ENCODE results near the gene MS4A6A. TPM values are rescaled to one million over a fixed set of nuclear protein-coding genes. Genes with fewer than 3 reads are reported as not detected.
"Not testable (repeated sequence)": the region's sequence is repeated elsewhere in the genome, so short reads cannot be mapped to it uniquely, and the experiment has no call there.

MS4A6A gene
- total RNA-seq, 1 donor from 2014 or later: 3.7 TPM

DNA sequence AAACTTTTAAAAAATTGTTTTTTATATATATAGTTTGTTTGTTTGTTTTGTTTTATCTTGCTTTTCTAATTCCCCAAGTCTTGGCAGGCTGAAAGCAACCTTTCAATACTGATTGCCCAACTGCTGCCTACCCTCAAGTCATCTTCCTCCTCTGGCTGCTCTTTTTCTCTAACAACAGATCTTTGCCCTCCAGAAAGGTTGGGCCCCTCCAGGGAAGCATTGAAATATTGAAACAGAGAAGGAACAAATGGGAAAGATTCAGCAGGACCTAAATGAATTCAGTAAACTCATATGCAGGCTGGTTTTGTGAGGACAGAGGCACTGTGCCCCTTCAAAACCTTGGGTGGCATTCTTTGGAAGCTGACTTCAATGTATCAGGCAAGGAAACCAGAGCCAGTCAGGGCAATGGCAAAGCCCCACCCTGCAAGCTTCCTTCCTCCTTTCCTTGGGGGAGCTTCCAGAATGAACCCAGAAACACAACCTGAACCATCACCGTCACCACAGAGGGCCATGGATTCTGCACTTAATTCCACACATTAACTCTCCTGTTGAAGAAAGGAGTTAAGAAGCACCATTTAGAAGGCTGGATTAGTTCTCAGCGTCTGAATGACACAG, 815 bp upstream of the MS4A6A start:
- no peak for DNase-seq

DNA sequence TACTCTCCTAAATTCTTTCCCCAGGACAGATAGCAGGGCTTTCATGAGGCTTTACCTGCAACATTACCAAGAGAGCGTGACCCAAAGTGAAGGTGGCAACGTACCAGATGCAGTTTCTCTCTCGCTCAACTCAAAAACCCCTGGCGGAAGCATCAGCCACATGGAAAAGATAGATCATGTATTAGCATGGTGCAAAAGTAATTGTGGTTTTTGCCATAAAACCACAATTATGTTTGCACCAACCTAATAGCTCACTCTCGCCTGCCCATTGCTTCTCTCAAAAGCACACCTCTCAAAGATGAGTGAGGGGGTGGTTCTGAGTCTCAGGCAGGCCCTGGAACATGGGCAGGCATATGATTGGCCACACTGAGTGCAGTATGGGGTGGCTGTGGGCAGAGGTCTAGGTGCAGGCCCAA, 7.0 kb downstream of the MS4A6A start:
- no peak for DNase-seq

DNA sequence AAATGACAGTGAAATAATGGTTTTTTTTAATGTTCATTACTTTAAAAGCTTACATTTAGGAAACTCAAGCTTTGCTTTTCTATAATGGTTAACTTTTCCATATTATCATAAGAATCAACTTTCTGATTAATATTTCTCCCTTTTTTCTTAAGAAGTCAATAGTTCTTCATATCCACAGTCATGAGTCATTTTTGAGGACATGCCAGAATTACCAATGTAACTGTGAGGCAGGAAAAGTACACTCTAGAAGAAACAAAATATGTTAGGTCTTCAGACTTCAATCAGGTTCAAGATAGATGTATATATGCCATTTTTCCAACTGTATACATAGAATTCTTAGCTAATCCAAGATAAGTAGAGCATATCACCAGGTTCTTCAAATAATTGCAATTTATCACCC, 10.9 kb downstream of the MS4A6A start:
- DNase-seq: no peak

DNA sequence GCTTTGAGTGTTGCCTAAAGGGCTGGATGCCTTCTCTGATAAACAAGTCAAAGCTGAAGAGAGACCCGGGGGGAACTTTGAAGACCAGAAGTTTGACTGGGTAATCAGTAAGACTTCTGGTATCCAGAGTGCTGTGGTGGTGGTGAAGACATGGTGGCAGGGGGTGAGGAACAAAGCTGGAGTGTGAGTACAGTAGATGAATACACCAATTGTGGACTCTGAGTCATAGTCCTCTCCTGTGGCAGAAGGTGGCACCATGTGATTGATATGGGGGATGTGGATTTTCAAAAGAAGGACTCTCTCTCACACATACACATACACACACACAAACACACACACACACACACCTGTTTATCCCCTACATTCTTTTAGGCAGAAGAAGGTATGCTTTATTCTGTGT, 12.3 kb downstream of the MS4A6A start:
- no peak for DNase-seq

DNA sequence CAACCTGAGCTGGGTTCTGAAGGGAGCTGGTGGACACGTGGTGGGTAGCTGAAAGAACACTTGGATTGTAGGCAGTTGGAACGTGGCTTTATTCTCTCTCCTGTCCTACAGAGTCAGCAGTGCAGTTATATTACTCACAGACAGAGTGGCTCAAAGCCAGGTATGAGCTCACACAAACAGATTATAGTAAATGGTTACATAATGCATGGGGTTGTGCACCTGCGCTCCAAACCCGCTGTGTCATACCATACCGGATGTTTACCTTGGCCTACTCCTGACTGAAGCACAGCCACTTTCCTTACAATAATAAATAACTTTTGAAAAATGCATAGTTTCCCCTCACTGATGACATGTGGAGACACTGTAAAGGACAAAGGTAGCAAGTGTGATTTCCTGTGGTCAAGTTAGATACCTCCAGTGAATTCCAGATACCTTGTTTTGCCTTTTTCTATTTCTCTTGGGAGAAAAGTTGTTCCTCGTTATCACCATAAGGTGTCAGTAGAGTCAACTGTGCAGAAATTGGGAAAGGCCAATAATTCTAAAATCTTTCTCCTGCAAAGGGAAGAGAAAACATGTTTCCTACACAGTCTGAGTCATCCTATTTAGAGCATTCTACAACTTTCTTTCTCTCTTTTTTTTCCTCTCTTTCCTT, 13.5 kb downstream of the MS4A6A start:
- DNase-seq: no peak

DNA sequence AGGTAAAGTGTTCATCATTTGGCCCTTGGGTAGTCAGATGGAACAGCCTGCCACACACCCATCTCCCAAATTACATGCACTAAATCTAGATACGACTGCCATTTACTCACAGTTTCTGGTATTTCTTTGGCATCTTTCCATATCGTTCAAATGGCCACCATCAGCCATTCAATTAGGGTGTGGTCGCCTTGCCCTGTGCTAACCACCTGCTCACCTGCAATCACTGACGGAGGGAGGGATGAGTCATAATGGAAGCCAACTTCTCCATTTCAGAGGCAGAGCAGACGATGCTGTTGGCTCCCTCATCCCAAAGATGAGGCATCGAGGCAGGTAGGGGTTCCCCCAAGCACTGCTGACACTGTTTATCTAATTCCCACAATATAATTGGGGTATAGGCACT, 14.6 kb downstream of the MS4A6A start:
- DNase-seq: no peak

DNA sequence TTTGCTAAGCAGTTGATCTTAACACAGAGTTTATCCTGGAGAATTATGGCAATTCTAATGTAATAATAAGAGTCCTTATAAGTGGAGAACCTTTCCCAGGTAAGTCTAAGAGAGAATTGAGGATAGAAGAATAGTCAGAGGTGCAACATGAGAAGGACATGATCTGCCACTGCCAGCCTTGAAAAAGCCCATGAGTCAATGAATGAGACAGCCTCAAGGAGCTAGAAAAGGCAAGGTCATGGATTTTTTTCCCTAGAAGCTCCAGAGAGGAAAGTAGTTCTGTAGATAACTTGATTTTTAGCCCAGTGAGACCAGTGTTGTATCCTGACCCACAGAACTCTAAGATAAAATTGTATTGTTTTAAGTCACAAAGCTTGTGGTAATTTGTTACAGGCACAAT, 16.9 kb downstream of the MS4A6A start:
- no peak for DNase-seq

DNA sequence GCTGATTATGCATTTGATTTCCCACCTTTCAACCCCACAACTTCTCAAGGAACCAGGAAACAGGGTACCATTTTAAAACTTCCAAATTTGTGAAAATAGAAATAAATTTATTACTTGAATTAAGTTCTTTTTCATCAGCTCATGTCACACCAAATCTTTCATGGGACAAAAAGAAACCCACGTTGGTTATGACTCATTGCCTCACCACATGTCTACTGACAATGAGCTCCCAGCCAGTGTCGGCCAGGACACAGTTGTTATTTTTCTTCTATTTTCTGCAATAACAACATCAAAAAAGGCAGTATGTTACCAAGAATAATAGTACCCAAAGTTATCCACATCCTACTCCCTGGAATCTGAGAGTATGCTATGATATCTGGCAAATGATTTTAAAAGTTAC, 17.3 kb downstream of the MS4A6A start:
- no peak for DNase-seq

DNA sequence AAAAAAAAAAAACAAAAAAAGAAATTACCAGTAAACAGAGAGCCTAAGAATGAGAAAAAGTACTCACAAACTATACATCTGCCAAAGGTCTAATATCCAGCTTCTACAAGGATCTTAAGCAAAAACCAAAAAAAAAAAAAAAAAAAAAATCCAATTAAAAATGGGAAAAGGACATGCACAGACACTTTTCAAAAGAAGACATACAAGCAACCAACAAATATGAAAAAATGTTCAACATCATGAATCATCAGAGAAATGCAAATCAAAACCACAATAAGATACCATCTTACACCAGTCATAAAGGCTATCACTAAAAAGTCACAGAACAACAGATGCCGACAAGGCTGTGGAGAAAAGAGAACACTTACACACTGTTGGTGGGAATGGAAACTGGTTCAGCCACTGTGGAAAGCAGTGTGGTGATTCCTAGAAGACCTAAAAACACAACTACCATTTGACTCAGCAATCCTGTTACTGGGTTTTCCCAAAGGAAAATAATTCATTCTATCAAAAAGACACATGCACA, 18.3 kb downstream of the MS4A6A start:
- DNase-seq: no peak

DNA sequence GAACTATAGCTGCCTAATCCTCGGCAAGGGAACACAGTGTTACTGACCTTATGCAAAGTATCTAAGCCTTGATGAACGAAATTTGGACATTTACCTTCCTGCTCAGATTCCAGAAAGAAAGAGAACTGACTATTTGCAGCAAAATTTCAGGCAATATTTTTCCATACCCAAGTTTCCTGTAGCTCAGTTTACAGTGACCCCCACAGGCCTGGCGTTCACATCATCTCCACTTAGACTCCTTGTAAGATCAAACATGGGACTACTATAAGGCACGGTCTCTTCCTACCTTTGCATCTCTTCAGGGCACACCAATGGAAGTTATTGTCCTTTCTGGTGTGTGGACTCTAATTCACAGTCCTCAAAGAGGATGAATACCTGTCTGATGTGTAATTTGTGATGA, 21.1 kb downstream of the MS4A6A start:
- no peak for DNase-seq

DNA sequence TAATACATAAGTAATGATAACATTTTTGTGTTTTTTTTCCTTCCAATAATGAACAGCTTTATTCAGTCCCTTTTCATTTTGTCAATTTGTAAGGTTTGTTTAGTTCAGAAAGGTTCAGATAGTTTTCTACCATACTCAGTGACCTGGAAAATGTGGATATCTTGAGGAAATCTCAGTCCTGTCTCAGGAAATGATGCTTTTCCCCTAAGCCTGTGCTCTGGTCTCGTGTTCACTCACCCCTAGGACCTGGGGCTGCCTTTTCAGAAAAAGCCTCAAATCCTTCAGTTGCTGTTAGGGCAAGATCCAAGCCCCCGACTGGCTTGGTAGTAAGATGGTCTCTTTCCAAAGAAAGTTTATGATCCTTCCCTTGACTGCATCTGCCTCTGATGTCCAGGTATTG, 21.8 kb downstream of the MS4A6A start:
- DNase-seq: no peak

DNA sequence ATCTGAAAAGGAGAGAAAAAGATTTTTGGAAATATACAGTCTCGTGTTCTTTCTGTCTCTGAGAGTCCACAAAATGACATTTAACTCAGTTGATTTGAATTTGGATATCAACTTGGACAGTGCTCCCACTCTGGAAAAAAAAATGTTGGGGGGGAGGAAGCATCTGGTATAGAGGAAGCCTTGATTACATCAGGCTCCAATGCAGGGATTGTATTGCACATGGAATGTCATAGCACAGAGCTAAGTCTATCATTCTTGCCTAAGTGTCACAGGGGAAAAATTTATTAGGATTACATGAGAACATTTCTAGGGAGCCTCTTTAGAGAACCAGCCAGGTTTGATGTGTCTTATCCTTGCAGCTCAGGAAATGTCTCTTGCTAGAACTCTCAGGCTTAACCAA, 23.0 kb downstream of the MS4A6A start:
- no peak for DNase-seq

DNA sequence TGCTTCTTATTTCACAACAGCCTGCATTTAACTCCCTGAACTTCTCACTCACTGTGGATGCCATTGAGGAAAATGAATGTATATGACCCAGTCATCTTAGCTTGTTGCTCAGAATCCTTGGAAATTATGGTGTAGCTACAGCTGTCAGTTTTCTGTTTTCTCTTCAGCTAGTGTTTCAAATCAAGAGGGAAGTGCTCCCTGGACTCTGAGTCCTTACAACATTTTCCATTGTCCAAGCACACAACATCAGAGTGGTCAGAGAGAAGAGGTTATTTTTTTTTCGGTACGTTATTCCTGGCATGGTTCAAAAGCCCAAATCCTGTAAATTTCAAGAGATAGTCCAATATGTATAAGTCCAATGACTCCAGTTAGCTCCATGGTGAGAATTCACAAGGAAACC, 23.6 kb downstream of the MS4A6A start:
- no peak for DNase-seq

DNA sequence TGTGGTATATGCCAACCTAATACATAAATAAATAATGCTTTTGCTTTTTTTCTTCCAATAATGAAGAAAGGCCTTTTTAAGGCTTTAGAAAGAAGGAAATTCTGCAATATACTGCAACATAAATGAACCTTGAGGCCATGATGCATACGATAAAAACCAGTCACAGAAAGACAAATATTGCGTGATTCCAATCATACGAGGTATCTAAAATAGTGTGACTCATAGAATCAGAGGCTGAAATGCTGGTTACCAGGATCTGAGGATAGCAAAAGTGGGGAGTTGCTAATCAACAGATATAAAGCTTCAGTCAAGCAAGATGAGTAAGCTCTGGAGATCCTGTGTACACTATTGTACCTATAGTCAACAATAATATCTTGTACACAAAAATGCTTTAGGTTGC, 24.2 kb downstream of the MS4A6A start:
- no peak for DNase-seq

DNA sequence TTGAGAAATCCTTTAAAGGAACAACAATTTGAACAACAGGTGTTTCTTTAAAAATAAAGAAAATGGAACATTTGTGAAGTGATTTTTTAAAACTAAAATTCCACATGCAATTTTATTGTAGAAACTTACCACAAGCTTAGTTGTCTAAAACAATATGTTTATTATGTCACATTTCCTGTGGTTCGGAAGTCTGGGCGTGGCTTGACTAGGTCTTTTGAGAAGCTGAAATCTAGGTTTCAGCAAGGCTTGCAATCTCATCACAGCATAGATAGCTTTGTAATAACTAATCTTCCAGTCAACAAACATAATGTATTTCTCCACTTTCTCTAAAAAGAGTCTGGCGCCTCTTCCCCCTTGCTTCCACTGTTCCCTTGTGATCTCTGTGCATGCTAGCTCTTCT, 27.0 kb downstream of the MS4A6A start:
- DNase-seq: no peak

DNA sequence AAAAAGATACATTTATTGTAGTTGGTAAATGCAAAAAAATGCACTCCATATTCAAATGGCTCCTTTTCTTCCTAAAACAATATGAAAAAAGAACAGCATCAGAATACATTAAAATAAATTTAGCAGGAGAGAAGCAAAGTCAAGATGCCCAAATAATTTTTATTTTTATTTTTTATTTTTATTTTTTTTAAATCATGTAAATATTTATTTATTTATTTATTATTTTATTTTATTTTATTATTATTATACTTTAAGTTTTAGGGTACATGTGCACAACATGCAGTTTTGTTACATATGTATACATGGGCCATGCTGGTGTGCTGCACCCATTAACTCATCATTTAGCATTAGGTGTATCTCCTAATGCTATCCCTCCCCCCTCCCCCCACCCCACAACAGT, 30.2 kb downstream of the MS4A6A start:
- DNase-seq: not testable (repeated sequence)

DNA sequence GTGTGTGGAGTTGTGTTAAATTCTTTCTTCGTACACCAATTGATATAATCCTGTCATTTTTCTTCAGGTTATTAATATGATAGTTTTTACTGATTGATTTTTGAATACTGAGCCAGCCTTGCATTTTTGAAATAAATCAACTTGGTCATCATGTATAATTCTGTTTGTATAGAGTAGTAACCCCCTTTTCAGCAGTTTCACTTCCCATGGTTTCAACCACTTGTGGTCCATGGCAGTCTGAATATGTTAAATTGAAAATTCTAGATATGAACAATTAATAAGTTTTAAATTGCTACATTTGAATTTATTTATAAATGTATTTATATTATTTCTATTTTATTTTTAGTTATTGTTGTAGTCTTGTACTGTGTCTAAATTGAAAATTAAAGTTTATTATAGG, 32.6 kb downstream of the MS4A6A start:
- DNase-seq: no peak

DNA sequence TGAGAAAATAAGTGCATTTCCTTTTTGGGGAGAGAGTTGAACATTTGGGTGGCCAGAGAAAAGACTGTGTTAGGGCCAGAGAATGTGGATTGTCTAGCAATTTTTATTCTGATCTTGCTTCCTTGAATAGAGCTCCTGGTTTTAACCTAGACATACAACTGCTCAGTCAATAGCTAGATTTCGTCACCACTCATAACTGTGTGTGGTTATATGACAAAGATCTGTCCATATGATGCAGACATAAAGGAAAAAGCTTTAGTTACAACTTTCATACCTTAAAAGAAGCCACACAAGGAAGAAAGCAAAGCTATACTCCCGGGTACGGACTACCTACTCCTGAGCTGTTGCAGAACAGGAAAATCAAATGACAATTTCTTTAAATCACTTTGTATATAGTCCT, 37.2 kb downstream of the MS4A6A start:
- no peak for DNase-seq

DNA sequence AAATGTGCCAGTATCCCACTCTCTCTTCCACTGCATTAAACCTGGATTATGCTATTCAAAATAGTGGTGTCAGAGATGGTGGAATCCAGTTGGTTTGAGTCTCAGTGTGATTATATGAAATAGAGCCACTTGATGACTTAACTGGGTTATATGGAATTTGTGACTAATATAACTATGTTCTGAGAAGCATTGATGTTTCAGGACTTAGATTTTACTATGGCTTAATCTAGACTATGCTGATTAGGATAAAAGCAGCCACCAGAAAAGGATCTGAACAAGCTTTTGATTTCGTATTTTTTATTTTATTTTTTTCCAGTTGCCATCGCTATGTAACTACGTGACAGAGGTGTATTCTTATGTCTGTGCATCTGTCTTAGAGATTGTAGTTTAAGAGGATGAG, 39.1 kb downstream of the MS4A6A start:
- DNase-seq: no peak

DNA sequence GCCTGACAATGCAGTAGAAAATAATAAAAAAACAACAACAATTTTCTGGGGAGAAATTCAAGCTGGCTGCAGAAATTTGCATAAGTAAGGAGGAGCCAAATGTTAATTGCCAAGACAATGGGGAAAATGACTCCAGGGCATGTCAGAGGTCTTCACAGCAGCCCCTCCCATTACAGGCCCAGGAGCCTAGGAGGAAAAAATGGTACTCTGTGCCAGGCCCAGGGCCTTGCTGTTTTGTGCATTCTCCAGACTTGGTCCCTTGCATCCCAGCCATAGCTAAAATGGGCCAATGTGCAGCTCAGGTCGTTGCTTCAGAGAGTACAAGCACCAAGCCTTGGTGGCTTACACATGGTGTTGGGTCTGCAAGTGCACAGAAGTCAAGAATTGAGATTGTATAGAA, 49.0 kb downstream of the MS4A6A start:
- no peak for DNase-seq

DNA sequence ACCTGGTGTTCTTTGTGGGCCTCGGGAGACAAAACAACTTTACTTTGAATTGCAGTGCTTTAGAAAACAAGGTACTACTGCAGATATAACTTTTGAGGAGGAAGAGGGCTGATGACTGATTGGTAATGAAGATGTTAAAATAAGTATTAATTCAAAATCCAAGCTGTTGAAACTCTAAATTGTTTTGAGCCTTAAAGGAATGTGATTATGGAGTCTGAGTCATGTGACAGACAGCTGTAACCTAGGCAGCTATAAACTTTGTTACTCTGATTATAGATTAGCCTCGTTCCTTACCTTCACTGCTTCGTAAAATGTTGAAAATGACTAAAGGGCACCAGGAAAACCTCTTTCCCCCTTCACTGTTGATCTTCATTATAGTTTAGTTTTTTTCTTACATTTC, 51.0 kb downstream of the MS4A6A start:
- no peak for DNase-seq

DNA sequence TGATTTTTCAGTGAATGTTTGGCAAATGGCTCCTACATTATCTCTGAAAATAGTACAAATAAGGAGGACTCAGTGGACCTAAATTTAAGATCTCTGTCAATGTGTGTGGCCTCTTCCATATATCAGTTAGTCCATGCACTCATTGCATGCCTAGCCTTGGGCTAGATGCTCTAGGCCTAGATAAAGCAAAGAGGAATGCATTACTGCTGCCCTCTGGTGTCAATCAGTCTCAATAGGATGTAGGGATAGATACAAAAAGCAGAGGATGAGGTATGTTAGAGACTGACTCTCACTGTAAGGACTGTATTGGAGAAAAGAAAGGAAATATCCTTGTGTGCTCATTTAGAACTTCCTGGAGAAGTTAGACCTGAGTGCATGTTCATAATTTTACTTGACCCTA, 52.4 kb downstream of the MS4A6A start:
- DNase-seq: no peak

DNA sequence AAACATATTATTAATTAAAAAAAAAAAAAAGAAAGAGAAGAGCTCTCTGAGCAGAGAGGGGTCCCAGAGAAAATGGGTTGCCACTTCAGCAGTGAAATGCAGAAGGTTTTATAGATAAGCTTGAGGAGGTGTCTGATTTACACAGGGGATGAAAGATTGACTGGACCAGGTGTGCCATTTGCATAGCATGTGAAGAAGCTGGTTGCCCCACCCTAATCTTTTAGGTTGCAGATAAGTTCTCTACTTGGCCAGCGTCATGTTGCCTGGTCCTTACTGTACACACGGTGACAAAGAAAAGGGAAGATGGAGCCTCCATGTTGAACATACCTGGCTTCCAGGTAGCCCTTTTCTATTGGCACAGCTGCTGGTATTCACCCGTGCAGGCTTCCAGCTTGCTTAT, 53.0 kb downstream of the MS4A6A start:
- no peak for DNase-seq

DNA sequence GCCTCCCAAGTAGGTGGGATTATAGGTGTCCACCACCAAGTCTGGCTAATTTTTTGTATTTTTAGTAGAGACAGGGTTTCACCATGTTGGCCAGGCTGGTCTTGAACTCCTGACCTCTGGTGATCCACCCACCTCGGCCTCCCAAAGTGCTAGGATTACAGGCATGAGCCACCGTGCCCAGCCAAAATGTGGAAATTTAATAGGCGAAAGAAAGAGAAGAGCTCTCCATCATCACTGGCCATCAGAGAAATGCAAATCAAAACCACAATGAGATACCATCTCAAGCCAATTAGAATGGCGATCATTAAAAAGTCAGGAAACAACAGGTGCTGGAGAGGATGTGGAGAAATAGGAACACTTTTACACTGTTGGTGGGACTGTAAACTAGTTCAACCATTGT, 54.0 kb downstream of the MS4A6A start:
- not testable (repeated sequence) for DNase-seq

DNA sequence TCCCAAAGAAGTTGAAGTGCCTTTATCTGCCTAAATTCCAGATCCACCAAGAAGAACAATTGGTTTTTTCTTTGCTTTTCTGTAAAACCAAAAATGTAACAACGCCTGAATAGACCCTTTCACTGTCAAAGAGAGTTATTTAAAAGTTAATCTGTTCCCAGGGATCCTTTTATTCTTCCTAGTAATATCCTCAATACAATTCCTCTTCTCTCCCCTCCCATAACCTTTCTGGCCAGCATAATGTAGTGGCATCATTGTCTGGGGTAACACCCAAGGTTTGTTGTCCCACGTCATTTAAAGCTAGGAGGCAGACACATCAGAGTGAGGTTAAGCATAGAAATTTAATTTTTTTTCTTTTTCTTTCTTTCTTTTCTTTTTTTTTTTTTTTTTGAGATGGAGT, 54.5 kb downstream of the MS4A6A start:
- no peak for DNase-seq

Measured in occipital lobe (tissue), 2 donors.